Stimulated activated CD4-positive, alpha-beta T cell treated with anti-CD3 and anti-CD28 coated beads, TNF-alpha, amount 100 ng/mL, for 4 hours (primary cell): ENCODE results near the gene IDI1.
"Not testable (repeated sequence)": the region's sequence is repeated elsewhere in the genome, so short reads cannot be mapped to it uniquely, and the experiment has no call there.

Source experiments
- DNase-seq, 3 experiments: peaks; one replicate each; pipeline ENCODE4 v3.0.0-alpha.2; 2020; ENCODE audit warnings: low read depth in 3 of 3

IDI1 gene

DNA sequence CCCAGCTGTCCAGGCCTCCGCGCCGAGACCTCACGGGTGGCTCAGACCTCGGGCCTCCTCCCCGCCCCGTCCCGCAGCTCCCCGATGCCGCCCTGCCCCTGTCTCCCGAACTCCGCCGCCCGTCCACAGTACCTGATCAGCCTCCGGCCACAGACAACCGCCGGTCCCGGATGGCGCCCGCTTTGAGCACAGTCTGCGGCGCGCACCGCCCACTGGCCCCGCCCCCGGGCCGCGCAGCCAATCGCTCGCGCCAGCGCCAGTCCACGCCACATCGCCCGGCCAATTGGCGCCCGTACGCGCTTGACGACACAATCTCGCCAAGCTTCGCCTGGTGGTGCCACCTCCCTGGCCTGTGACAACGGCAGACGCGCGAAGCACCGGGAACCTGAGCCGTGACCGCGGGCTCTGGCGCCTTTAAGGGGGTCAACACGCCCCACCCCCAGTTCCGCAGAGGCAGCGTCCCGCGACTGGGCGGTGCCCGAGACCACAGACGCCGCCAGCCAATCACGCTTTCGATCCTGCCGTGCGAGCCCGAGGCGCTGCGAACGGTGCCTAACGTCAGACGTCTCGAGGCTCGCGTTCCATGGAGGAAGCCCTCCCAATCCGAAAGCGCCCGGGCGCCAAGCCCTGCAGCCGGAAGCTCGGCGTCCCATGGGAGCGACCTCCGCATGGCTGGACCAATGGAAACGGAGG is at the start of gene IDI1:
Gene IDI1, minus strand, starts transcription at position 388 of the 693 bp plus-strand sequence. Its CDS starts 116 bp downstream, at position 272.
- DNase-seq: peak; percentile 88 to 92 (median 90)

- DNase-seq: no peak
Measured at GRCh38 chr10:1097436-1097835, 48.5 kb upstream of the IDI1 start.

DNA sequence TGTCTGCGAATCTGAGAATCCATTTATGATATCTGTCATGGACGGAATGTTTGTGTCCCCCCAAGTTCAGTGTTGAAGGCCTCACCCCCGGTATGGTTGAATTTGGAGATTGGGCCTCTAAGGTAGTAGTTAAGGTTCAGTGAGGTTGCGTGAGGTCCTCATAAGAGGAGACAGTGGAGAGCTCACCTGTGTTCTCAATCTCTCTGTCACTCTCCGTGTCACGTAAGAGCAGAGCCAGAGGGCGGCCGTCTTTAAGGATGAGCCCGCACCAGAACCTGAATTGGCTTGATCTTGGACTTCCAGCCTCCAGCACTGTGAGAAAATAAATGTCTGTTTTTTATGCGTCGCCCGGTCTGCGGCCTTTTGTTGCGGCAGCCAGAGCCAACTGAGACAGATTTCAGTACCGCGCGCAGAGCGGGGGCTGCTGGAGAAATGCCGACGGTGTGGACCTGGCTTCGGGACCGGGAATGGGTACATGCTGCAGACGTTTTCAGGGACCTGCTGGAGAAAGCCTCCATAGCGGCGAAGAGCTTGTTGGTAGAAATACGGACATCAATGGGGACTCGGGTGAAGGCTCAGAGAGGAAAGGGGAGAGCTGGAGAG is 47.5 kb upstream of the IDI1 start:
- no peak for DNase-seq

DNA sequence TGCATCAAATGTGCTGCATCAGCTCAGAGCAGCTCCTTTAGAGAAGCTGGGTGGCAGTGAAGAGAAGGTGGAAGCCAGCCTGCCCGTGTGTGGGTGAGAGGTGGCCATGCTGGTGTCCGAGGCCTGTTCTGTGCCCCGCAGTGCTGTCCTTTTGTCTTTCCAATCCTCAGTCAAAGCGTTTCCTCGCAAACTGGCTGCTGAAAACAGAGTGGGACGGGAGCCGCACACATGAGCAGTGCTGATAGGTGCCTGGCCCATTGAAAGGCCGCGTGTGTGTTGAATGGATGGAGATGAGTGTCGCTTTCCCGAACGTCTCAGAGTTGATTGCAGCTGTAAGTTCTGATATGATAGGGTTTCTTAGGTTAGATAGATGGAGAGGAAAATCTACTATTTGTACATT is 46.6 kb upstream of the IDI1 start:
- no peak for DNase-seq

- no peak for DNase-seq
Measured at GRCh38 chr10:1094112-1095057, 45.5 kb upstream of the IDI1 start.

DNA sequence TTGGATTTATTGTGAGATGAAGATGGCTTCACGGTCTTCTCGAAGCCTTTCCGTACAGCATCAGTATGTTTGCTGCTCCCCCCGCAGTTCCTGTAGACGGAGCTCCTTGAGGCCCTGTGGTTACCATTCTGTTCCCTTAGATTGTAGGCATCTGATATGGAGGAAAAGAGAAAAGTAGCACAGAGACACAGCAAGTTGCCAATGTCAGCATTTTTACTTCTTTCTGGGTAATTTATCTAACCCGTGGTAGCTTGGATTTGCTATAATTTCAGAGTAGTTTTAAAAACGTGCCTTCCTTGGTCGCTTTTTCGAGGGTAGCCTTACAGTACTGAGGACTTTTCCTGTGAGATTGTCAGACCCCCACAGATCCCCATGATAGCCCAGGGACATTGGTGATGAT is 44.8 kb upstream of the IDI1 start:
- DNase-seq: no peak

DNA sequence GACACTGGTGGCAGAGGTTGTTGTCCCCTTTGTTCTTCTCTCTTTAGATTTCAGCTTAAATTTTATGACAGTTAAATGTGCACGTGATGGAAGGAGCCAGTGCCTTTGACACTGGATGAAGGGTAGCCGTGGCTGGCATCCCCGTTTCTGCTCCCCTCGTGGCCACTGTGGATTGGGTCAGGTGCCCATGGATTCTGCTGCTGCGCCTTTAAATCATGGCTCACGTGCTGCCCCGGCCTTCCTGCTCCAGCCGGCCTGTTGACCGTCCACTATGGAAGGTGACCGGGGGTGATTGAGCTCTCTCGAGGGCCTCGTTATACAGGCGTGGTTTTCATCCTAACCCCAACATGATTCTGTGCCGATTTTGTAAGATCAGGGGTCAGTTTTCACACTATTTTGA is 41.8 kb upstream of the IDI1 start:
- DNase-seq: no peak

GRCh38 chr10:1089017-1089689 is 40.2 kb upstream of the IDI1 start:
- no peak for DNase-seq

- no peak for DNase-seq
Measured at GRCh38 chr10:1086787-1087186, 37.9 kb upstream of the IDI1 start.

DNA sequence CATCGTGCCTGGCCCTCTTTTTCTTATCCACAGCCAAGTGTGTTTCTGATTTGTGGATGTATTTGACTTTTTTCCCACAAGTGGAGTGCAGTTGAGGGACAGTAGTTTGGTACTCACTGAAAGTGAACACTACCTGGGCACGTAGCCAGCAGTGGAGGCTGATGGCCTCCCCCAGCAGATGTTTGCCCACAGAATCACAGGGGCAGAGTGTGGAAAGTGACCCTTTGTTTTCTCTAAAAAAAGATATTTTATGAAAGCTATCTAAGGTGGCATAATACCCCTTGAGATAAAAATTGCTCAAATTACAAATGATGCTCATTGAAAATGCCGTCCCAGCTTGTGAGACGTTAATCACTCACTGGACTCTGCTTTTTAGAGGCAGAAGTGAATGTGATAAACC is 36.3 kb upstream of the IDI1 start:
- DNase-seq: no peak

DNA sequence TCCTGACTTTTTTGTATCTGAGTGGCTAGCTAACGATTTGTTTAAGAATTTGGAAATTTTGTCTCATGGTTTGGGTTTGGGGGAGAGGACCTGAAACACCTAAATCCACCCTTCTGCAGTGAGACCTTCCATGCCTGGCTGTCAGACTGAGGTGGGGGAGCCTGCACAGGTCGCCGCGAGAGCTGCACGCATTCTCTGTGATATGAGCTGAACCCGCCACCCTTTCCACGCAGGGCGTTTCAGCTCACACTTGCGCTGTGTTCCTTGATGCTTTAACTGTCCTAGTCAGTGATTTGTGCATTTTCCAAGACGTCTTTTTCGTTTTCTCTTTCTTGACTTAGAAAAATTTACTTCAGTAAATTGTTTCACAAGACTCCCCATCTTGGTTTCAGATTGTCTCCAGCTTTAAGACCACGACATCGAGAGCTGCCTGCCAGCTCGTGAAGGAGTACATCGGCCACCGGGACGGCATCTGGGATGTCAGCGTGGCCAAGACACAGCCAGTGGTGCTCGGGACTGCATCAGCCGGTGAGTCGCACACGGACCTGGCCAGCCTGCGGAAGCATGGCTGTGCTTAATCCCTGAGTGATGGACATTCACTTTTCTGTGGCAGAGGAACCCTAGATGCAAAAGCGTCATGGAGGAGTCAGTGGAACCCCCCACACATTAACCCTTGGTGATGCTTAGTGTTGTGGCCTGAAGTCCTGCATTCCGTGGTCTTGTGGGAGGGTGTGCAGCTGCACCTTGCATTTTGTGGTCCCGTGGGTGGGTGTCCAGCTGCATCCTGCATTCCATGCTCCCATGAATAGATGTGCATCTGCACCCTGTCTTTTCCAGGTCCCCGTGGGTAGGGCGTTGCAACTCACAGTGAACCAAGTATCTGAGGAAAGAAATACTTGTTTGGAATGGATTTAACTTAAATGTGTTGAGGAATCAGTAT is 35.4 kb upstream of the IDI1 start:
- no peak for DNase-seq

GRCh38 chr10:1083581-1083980 is 34.7 kb upstream of the IDI1 start:
- DNase-seq: no peak

- DNase-seq: no peak
Measured at GRCh38 chr10:1078668-1079067, 29.7 kb upstream of the IDI1 start.

GRCh38 chr10:1074748-1075308 is 25.9 kb upstream of the IDI1 start:
- DNase-seq: no peak

DNA sequence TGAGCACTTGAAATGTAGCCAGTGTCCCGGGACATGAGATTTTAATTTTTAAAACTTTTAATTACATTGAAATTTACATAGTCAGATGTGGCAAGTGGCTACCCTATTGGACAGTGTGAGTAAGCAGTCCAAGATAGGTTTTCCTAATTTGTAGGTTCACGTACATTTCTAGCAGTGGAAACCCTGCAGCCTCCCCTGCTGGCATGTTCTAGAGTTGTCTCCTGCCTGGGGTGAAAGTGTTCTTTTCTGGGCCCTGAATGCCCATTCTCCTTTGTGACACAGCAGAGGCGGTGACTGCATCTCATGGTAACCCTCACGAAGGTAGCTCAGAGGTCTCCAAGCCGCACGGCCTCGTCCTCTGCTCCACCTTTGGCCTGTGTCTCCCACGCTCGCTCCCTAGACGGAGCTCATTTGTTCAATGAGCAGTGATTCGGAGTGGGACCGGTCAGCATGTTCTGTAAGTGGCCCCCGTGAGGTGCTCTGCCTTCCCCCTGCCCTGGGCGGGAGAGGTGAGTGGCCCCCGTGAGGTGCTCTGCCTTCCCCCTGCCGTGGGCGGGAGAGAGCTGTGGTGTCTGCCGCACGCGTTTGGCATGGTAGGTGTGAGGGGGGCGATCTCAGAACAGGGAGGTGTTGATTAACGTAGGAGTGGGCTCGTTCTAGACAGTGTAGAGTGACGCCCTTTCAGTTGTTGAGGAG is 25.3 kb upstream of the IDI1 start:
- no peak for DNase-seq

GRCh38 chr10:1070919-1071318 is 22.0 kb upstream of the IDI1 start:
- no peak for DNase-seq

DNA sequence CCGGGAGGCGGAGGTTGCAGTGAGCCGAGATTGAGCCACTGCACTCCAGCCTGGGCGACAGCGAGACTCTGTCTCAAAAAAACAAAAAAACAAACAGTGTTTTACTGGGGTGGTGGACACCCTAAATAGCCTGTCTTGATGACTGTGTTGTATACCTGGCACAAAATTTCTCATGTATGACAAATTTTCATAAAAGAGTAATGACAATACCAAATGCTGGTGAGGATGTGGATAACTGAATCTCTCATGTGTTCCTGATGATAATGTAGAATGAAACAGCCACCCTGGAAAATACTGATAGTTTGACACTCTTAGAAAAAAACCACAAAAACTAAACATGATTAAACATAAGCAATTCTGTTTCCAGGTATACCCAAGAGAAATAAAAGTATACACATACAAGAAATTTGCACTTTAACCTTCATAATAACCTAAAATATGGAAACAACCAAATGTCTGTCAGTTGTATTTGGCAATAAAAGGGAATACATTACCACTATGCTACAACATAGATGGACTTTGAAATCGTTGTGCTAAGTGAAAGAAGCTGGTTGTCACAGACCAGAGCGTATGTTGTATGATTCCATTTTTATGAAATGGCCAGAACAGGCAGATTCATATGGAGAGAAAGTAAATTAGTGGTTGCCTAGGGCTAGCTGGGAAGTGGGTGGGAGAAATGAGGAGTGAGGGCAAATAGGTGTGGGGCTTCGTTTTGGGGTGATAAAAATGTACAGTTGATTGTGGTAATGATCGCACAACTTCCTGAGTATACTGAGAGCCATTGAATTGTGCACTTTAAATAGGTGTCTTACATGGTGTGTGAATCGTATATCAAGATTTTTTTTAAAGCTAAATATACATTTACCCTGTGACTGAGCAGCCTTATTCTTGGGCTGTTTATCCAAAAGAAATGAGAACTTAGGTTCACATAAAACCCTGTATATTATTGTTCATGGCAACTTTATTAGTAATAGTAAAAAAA is 19.8 kb upstream of the IDI1 start:
- DNase-seq: no peak

- not testable (repeated sequence) for DNase-seq
Measured at GRCh38 chr10:1066734-1067133, 17.8 kb upstream of the IDI1 start.

DNA sequence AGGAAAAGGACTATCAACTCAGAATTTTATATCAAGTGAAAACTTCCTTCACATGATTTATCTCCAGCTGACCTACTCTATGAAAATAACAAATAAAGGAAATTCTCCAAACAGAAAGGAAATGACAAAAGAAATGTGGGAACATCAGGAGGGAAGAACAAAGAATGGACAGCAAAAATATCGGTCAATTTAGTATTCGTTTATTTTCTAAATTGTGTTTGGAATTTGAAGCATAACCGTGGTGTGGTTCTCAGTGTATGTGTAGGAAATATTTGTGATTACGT is 16.0 kb upstream of the IDI1 start:
- DNase-seq: no peak
